ENCODE results near the gene H3-3A.

H3-3A gene

GRCh38 chr1:226054519-226055327, 7.8 kb upstream of the H3-3A start:
- Histone ChIP-seq H3K36me3 (ENCODE audit: insufficient read depth, low read length) (peaks cover 8% of the 10 kb centered on the region), H3K4me1 (ENCODE audit: insufficient read depth, low read length) (no peaks in the 10 kb centered on the region), H3K27me3 (ENCODE audit: control insufficient read depth in 1 of 2, insufficient read depth in 2 of 2, low read length in 2 of 2) (no peaks in the 10 kb centered on the region), H3K4me3 (ENCODE audit: low read depth in 1 of 2, low read length in 2 of 2) (no peak overlapping the region), H3K9ac (ENCODE audit: low read length) (no peak overlapping the region), H3K27ac (ENCODE audit: low read depth, low read length) (no peak overlapping the region), H3K9me3 (ENCODE audit: low read length) (no peaks in the 10 kb centered on the region)

GRCh38 chr1:226059709-226060108, 2.8 kb upstream of the H3-3A start:
- H3K27ac ChIP-seq (ENCODE audit: low read depth, low read length), result no peak overlapping the region

GRCh38 chr1:226060427-226060826, 2.1 kb upstream of the H3-3A start:
- Histone ChIP-seq H3K9me3 (ENCODE audit: low read length) (no peaks in the 10 kb centered on the region), H3K4me3 (ENCODE audit: low read depth in 1 of 2, low read length in 2 of 2) (no peak overlapping the region), H3K4me1 (ENCODE audit: insufficient read depth, low read length) (peaks cover 18% of the 10 kb centered on the region), H3K9ac (ENCODE audit: low read length) (no peak overlapping the region), H3K27me3 (ENCODE audit: control insufficient read depth in 1 of 2, insufficient read depth in 2 of 2, low read length in 2 of 2) (no peaks in the 10 kb centered on the region), H3K27ac (ENCODE audit: low read depth, low read length) (peak overlapping the region; percentile 64), H3K36me3 (ENCODE audit: insufficient read depth, low read length) (peaks cover 12% of the 10 kb centered on the region)

More at GRCh38 chr1:226059709-226060108, 2.8 kb upstream of the H3-3A start:
- Histone ChIP-seq H3K4me3 (ENCODE audit: low read depth in 1 of 2, low read length in 2 of 2) (no peak overlapping the region), H3K9me3 (ENCODE audit: low read length) (no peaks in the 10 kb centered on the region), H3K4me1 (ENCODE audit: insufficient read depth, low read length) (peaks cover 10% of the 10 kb centered on the region), H3K36me3 (ENCODE audit: insufficient read depth, low read length) (peaks cover 8% of the 10 kb centered on the region), H3K9ac (ENCODE audit: low read length) (no peak overlapping the region), H3K27me3 (ENCODE audit: control insufficient read depth in 1 of 2, insufficient read depth in 2 of 2, low read length in 2 of 2) (no peaks in the 10 kb centered on the region)

- H3K9me3 ChIP-seq (ENCODE audit: low read length), result no peaks in the 10 kb centered on the region
- no peaks in the 10 kb centered on the region for H3K27me3 ChIP-seq (ENCODE audit: control insufficient read depth in 1 of 2, insufficient read depth in 2 of 2, low read length in 2 of 2)
- peak overlapping the region; percentile 54 to 66 for H3K4me3 ChIP-seq (ENCODE audit: low read depth in 1 of 2, low read length in 2 of 2)
- H3K9ac ChIP-seq (ENCODE audit: low read length), result peak overlapping the region; percentile 86
- peaks cover 26% of the 10 kb centered on the region for H3K4me1 ChIP-seq (ENCODE audit: insufficient read depth, low read length)
- peaks cover 20% of the 10 kb centered on the region for H3K36me3 ChIP-seq (ENCODE audit: insufficient read depth, low read length)
- peak overlapping the region; percentile 64 for H3K27ac ChIP-seq (ENCODE audit: low read depth, low read length)
Measured at GRCh38 chr1:226061068-226061840, 1.3 kb upstream of the H3-3A start.

GRCh38 chr1:226061841-226062557, 517 bp upstream of the H3-3A start:
- peaks cover 26% of the 10 kb centered on the region for H3K36me3 ChIP-seq (ENCODE audit: insufficient read depth, low read length)
- peaks cover 33% of the 10 kb centered on the region for H3K4me1 ChIP-seq (ENCODE audit: insufficient read depth, low read length)
- H3K9ac ChIP-seq (ENCODE audit: low read length), result peak overlapping the region; percentile 86

GRCh38 chr1:226063224-226063976, 884 bp downstream of the H3-3A start:
- Histone ChIP-seq H3K36me3 (ENCODE audit: insufficient read depth, low read length) (peaks cover 36% of the 10 kb centered on the region), H3K4me3 (ENCODE audit: low read depth in 1 of 2, low read length in 2 of 2) (peak overlapping the region; percentile 86 to 92), H3K9ac (ENCODE audit: low read length) (peak overlapping the region; percentile 93), H3K27ac (ENCODE audit: low read depth, low read length) (peak overlapping the region; percentile 98), H3K27me3 (ENCODE audit: control insufficient read depth in 1 of 2, insufficient read depth in 2 of 2, low read length in 2 of 2) (no peaks in the 10 kb centered on the region), H3K9me3 (ENCODE audit: low read length) (no peaks in the 10 kb centered on the region), H3K4me1 (ENCODE audit: insufficient read depth, low read length) (peaks cover 47% of the 10 kb centered on the region)

More at GRCh38 chr1:226061841-226062557, 517 bp upstream of the H3-3A start:
- no peaks in the 10 kb centered on the region for H3K27me3 ChIP-seq (ENCODE audit: control insufficient read depth in 1 of 2, insufficient read depth in 2 of 2, low read length in 2 of 2)
- H3K4me3 ChIP-seq (ENCODE audit: low read depth in 1 of 2, low read length in 2 of 2), result peak overlapping the region; percentile 54 to 66
- H3K27ac ChIP-seq (ENCODE audit: low read depth, low read length), result peak overlapping the region; percentile 69
- H3K9me3 ChIP-seq (ENCODE audit: low read length), result no peaks in the 10 kb centered on the region

GRCh38 chr1:226063977-226064815, 1.7 kb downstream of the H3-3A start:
- H3K9ac ChIP-seq (ENCODE audit: low read length), result peak overlapping the region; percentile 93
- no peaks in the 10 kb centered on the region for H3K9me3 ChIP-seq (ENCODE audit: low read length)
- peak overlapping the region; percentile 86 to 92 for H3K4me3 ChIP-seq (ENCODE audit: low read depth in 1 of 2, low read length in 2 of 2)
- H3K27me3 ChIP-seq (ENCODE audit: control insufficient read depth in 1 of 2, insufficient read depth in 2 of 2, low read length in 2 of 2), result no peaks in the 10 kb centered on the region
- peak overlapping the region; percentile 98 for H3K27ac ChIP-seq (ENCODE audit: low read depth, low read length)
- peaks cover 52% of the 10 kb centered on the region for H3K4me1 ChIP-seq (ENCODE audit: insufficient read depth, low read length)
- peaks cover 39% of the 10 kb centered on the region for H3K36me3 ChIP-seq (ENCODE audit: insufficient read depth, low read length)

GRCh38 chr1:226064816-226065248, 2.3 kb downstream of the H3-3A start:
- Histone ChIP-seq H3K4me1 (ENCODE audit: insufficient read depth, low read length) (peaks cover 52% of the 10 kb centered on the region), H3K9ac (ENCODE audit: low read length) (no peak overlapping the region), H3K27me3 (ENCODE audit: control insufficient read depth in 1 of 2, insufficient read depth in 2 of 2, low read length in 2 of 2) (no peaks in the 10 kb centered on the region), H3K4me3 (ENCODE audit: low read depth in 1 of 2, low read length in 2 of 2) (peak overlapping the region; percentile 30 to 92), H3K27ac (ENCODE audit: low read depth, low read length) (peak overlapping the region; percentile 27), H3K9me3 (ENCODE audit: low read length) (no peaks in the 10 kb centered on the region), H3K36me3 (ENCODE audit: insufficient read depth, low read length) (peaks cover 44% of the 10 kb centered on the region)

- H3K4me3 ChIP-seq (ENCODE audit: low read depth in 1 of 2, low read length in 2 of 2), result no peak overlapping the region
- H3K9ac ChIP-seq (ENCODE audit: low read length), result no peak overlapping the region
- H3K36me3 ChIP-seq (ENCODE audit: insufficient read depth, low read length), result peaks cover 48% of the 10 kb centered on the region
- H3K9me3 ChIP-seq (ENCODE audit: low read length), result no peaks in the 10 kb centered on the region
- peaks cover 42% of the 10 kb centered on the region for H3K4me1 ChIP-seq (ENCODE audit: insufficient read depth, low read length)
- H3K27ac ChIP-seq (ENCODE audit: low read depth, low read length), result no peak overlapping the region
- H3K27me3 ChIP-seq (ENCODE audit: control insufficient read depth in 1 of 2, insufficient read depth in 2 of 2, low read length in 2 of 2), result no peaks in the 10 kb centered on the region
Measured at GRCh38 chr1:226066415-226067078, 4.0 kb downstream of the H3-3A start.

Measured in muscle layer of colon (tissue), 2 donors.